ENCODE data around the gene NINL. TPM values are rescaled to one million over a fixed set of nuclear protein-coding genes. Genes with fewer than 3 reads are reported as not detected.

The NINL gene
- total and polyA plus RNA-seq, 2 of the 4 experiments (the other 2 are of a cell fraction), result 3.0 to 10.4 TPM

- no peak overlapping the region for H2AFZ ChIP-seq (replicated peaks; ENCODE audit: low read length, poor library complexity)
- H2BK20ac ChIP-seq (ENCODE audit: low read depth, low read length), result no peak overlapping the region
- ChIA-PET POLR2A (ENCODE audit: unreplicated experiment) (no interaction called here), CTCF (no interaction called here)
- H4K8ac ChIP-seq (ENCODE audit: low read depth in 2 of 2, low read length in 2 of 2), result no peak overlapping the region
- DNase-seq (no peak), ATAC-seq (ENCODE audit: low read depth) (no peak)
- no peaks in the 10 kb centered on the region for H3K27me3 ChIP-seq (ENCODE audit: control insufficient read depth, insufficient read depth, low read length)
- no peak overlapping the region for H3K56ac ChIP-seq (ENCODE audit: extremely low read depth, insufficient read depth, low read length)
- intact Hi-C loops (cut with micrococcal nuclease), result loop anchor here (10.0 kb wide), 1 partner anchor 113 kb away; no protein-coding TSS in a partner anchor
- H3K4me1 ChIP-seq (ENCODE audit: control insufficient read depth, insufficient read depth, low read length), result peaks cover under 1% of the 10 kb centered on the region
- H3K36me3 ChIP-seq (ENCODE audit: control insufficient read depth, insufficient read depth, low read length), result peaks cover 42% of the 10 kb centered on the region
- peak overlapping the region; percentile 28 for H2AK9ac ChIP-seq (replicated peaks; ENCODE audit: low read depth, low read length, poor library complexity)
- H3K9me1 ChIP-seq (ENCODE audit: insufficient read depth, low read length), result no peaks in the 10 kb centered on the region
- no peak overlapping the region for H3K4ac ChIP-seq (ENCODE audit: low read depth, low read length)
- H3K14ac ChIP-seq (replicated peaks; ENCODE audit: low read depth, low read length), result no peak overlapping the region
- no peaks in the 10 kb centered on the region for H3K79me1 ChIP-seq (ENCODE audit: low read depth in 1 of 2, low read length in 2 of 2)
- no peak overlapping the region for H3K18ac ChIP-seq (ENCODE audit: low read depth, low read length)
- H3K27ac ChIP-seq (ENCODE audit: insufficient read depth, low read length), result no peak overlapping the region
- H4K20me1 ChIP-seq (ENCODE audit: insufficient read depth, low read length), result no peaks in the 10 kb centered on the region
- H3K9me3 ChIP-seq (ENCODE audit: control insufficient read depth, insufficient read depth, low read length), result no peaks in the 10 kb centered on the region
- H4K91ac ChIP-seq (ENCODE audit: insufficient read depth, low read depth, low read length), result no peak overlapping the region
- H2BK120ac ChIP-seq (ENCODE audit: low read depth, low read length), result no peak overlapping the region
- no peak overlapping the region for H3K23ac ChIP-seq (ENCODE audit: low read depth, low read length)
- no peak overlapping the region for H3K4me2 ChIP-seq (ENCODE audit: low read depth, low read length)
- BruUV-seq (replicated peaks), result no TSS peak
- no peak overlapping the region for H3K4me3 ChIP-seq (ENCODE audit: insufficient read depth, low read depth, low read length)
- H3K9ac ChIP-seq (ENCODE audit: low read depth, low read length), result no peak overlapping the region
- no peak overlapping the region for H2BK5ac ChIP-seq (ENCODE audit: low read depth, low read length, poor library complexity, severe bottlenecking)
- H2AK5ac ChIP-seq (ENCODE audit: low read depth, low read length), result no peak overlapping the region
- 94% methylated on average over 3 of the region's 11 CpGs; no CpG with 5 or more reads in 1 of the 2 experiments for WGBS, 2 experiments (ENCODE audit: extremely low coverage in 2 of 2, insufficient read length in 1 of 2)
- TF ChIP-seq RCOR1 (IDR thresholded peaks at IDR 0.05; ENCODE audit: insufficient replicate concordance, low read length), result no peak
- TF ChIP-seq CHD1 (IDR thresholded peaks at IDR 0.05; ENCODE audit: low read depth, low read length), result no peak
- no peak for TF ChIP-seq RFX5 (IDR thresholded peaks at IDR 0.05; ENCODE audit: low read depth, low read length)
- no peak for TF ChIP-seq BHLHE40 (IDR thresholded peaks at IDR 0.05; ENCODE audit: low read depth, low read length)
- TF ChIP-seq RAD21 (IDR thresholded peaks at IDR 0.05; ENCODE audit: low read length), result no peak
- TF ChIP-seq, protein P1, sequence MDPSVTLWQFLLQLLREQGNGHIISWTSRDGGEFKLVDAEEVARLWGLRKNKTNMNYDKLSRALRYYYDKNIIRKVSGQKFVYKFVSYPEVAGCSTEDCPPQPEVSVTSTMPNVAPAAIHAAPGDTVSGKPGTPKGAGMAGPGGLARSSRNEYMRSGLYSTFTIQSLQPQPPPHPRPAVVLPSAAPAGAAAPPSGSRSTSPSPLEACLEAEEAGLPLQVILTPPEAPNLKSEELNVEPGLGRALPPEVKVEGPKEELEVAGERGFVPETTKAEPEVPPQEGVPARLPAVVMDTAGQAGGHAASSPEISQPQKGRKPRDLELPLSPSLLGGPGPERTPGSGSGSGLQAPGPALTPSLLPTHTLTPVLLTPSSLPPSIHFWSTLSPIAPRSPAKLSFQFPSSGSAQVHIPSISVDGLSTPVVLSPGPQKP (IDR thresholded peaks at IDR 0.05; ENCODE audit: borderline replicate concordance, low read depth, low read length), result no peak
- no peak for TF ChIP-seq SMC3 (IDR thresholded peaks at IDR 0.05; ENCODE audit: low read depth, low read length)
- TF ChIP-seq, protein P2, sequence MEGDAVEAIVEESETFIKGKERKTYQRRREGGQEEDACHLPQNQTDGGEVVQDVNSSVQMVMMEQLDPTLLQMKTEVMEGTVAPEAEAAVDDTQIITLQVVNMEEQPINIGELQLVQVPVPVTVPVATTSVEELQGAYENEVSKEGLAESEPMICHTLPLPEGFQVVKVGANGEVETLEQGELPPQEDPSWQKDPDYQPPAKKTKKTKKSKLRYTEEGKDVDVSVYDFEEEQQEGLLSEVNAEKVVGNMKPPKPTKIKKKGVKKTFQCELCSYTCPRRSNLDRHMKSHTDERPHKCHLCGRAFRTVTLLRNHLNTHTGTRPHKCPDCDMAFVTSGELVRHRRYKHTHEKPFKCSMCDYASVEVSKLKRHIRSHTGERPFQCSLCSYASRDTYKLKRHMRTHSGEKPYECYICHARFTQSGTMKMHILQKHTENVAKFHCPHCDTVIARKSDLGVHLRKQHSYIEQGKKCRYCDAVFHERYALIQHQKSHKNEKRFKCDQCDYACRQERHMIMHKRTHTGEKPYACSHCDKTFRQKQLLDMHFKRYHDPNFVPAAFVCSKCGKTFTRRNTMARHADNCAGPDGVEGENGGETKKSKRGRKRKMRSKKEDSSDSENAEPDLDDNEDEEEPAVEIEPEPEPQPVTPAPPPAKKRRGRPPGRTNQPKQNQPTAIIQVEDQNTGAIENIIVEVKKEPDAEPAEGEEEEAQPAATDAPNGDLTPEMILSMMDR (conservative IDR thresholded peaks at IDR 0.05; ENCODE audit: low read depth, low read length), result no peak
- TF ChIP-seq MAZ (IDR thresholded peaks at IDR 0.05; ENCODE audit: borderline replicate concordance, low read depth, low read length), result no peak
- TF ChIP-seq, protein P3, sequence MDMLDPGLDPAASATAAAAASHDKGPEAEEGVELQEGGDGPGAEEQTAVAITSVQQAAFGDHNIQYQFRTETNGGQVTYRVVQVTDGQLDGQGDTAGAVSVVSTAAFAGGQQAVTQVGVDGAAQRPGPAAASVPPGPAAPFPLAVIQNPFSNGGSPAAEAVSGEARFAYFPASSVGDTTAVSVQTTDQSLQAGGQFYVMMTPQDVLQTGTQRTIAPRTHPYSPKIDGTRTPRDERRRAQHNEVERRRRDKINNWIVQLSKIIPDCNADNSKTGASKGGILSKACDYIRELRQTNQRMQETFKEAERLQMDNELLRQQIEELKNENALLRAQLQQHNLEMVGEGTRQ (IDR thresholded peaks at IDR 0.05; ENCODE audit: low read depth, low read length), result no peak
- TF ChIP-seq CEBPB (IDR thresholded peaks at IDR 0.05; ENCODE audit: low read depth, low read length), result no peak
- TF ChIP-seq MAFK (IDR thresholded peaks at IDR 0.05; ENCODE audit: low read depth, low read length), result no peak
- TF ChIP-seq NFE2L2 (IDR thresholded peaks at IDR 0.05; ENCODE audit: low read depth, low read length), result no peak
- no peak for TF ChIP-seq MXI1 (IDR thresholded peaks at IDR 0.05; ENCODE audit: borderline replicate concordance, low read depth, low read length)
- no peak for TF ChIP-seq FOS (IDR thresholded peaks at IDR 0.05; ENCODE audit: low read depth, low read length)
- no peak for TF ChIP-seq POLR2A (IDR thresholded peaks at IDR 0.05; ENCODE audit: low read depth, low read length)
- in situ Hi-C loops (cut with MboI; ENCODE audit: low sequenced_read_pairs), result no loop called here
- no peak overlapping the region for H4K5ac ChIP-seq (ENCODE audit: low read depth, low read length)
- no peak overlapping the region for H2BK15ac ChIP-seq (ENCODE audit: low read depth, low read length)
- dilution Hi-C loops (cut with HindIII; ENCODE audit: low sequenced_read_pairs, unreplicated experiment), result no loop called here
Observed at GRCh38 chr20:25481235-25481917, 104.0 kb downstream of the NINL start.
